NAMALWA (cell line): ENCODE measurements around the gene KMT2C.

Experiments
- DNase-seq: peaks from one replicate; pipeline ENCODE4 v3.0.0-alpha.2; 2015; ENCODE audit warnings: low spot score

KMT2C gene

DNA sequence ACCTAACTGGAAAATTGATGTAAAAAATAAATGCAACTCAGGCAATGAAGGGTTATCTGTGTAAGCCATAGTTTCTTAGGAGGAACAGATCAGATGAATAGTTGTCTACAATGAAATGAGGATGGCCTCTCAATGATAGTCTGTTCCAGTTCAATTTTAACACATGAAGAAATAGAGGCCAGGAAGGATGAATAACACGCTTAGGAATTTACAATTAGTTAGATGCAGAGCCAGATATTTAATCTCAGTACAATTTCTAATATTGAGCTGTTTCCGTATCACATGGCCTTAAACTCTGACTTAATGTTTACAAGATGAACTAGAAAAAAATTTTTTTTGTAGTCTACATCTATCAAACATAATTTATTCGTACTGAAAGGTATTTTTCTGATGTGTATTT, 233.7 kb downstream of the KMT2C start:
- DNase-seq: no peak

GRCh38 chr7:152200395-152200794, 235.4 kb downstream of the KMT2C start:
- no peak for DNase-seq

- DNase-seq: no peak
Measured at GRCh38 chr7:152196391-152196790, 239.4 kb downstream of the KMT2C start.

DNA sequence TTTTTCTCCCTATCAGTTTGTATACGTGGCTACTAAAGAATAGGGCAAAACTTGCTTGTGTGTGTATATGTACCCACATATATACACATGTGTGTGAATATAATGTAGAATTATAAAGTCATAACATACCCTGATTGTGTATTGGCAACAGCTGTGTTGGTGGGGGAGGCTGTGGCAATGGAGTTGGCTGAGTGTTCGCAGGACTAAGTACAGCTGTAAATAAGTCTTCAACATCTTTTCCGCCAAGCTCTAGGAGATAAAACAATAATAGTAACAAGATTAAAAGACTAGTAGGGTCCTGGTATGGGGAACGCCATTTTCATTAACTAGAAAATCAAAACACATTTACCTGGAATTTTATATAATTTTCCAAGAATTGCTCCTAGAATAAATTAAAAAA, 241.9 kb downstream of the KMT2C start:
- DNase-seq: no peak

DNA sequence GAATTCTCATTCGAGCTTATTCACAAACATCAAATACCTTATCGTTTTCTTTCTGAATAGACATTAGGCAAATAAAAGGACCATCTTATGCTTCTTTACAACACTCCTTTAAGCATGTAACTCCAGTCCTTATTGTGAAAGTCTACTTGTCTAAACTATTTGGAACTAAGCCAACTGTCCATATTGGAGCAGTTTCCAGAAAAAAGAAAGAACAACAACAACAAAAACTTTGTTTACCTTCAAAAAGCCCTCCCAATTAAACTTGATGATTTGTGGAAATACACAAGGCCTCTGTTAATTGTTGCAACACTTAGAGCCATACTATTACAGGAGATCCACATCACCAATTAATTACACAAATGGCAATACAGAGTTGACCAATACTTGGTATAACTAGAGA, 246.7 kb downstream of the KMT2C start:
- no peak for DNase-seq

- no peak for DNase-seq
Measured at GRCh38 chr7:152185558-152185957, 250.2 kb downstream of the KMT2C start.

- DNase-seq: no peak
Measured at GRCh38 chr7:152180587-152180986, 255.2 kb downstream of the KMT2C start.

DNA sequence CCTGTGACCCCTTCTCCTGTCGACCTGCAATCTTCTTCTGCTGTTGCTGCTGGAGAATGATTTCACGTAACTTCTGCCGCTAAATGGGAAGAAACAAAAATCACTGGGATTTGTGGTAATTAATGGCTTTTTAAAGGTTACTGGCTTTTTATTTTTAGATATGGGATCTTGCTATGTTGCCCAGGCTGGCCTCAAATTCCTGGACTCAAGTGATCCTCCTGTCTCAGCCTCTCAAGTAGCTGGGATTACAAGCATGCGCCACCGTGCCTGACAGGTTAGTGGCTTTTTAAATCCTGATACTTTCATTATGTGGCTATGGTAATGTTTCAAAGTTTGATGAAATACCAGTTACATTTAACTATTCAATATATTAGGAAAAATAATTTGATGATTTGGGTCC, 255.8 kb downstream of the KMT2C start:
- DNase-seq: no peak

GRCh38 chr7:152178405-152179058, 257.3 kb downstream of the KMT2C start:
- DNase-seq: no peak

GRCh38 chr7:152177681-152178404, 258.0 kb downstream of the KMT2C start:
- no peak for DNase-seq

DNA sequence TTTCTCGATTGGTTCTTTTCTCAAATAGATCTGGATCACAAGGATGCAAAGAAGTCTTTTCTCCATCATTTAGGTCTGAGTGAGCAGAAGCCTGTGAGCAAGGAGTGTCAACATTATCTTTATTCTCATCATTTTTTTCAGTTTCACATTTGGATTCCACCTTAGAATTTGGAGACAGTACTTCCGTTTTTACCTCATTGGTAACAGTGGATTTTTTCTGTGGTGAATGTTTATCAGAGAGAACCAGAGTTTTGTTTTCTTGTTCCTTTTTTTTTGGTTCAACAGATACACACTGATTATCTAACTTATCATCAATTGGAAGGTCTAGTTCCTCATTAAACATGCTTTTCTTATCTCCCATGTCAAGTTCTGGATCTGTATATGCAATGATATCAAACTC, 259.0 kb downstream of the KMT2C start:
- no peak for DNase-seq

- DNase-seq: peak; percentile 25
Measured at GRCh38 chr7:152173372-152174070, 262.3 kb downstream of the KMT2C start.

GRCh38 chr7:152162287-152162686, 273.5 kb downstream of the KMT2C start:
- peak; percentile 59 for DNase-seq

GRCh38 chr7:152161171-152161570, 274.6 kb downstream of the KMT2C start:
- DNase-seq: peak; percentile 23

DNA sequence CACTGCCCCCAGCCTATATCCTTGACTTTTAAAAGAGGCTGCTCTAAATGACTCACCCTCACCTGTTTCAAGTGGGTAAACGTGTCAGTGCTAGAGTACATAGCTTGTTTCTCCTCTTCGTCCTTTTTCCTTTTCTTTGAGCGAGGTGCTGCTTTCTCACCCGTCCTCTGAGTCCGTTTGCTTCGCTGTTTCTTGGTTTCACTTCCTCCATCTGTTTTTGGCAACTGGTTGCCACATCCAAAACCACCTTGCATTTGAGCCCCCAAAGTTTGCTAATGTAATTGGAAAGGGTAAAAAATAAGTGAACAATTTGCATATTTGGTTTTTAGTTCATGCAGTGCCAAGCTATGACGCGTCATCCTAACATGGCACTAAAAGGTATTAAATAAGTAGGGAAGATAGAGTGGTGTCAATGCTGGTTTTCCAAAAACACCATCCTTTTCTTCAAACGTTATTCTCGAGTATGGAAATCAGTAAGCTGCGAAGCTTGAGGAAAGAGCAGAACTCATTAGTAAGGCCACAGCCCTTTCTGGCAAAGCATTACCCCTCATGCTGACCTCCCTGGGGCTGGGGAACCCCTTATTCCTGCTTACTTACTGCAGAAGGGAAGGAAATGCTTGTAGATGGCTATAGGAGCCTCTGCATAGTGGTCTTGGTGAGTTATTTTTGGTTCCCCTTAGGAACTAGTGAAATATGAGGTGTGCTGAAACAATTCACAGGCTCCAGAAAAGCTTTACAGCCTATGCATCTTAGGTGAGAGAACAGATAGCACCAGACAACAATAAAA, 276.8 kb downstream of the KMT2C start:
- peak; percentile 98 for DNase-seq

GRCh38 chr7:152152267-152152666, 283.5 kb downstream of the KMT2C start:
- no peak for DNase-seq

DNA sequence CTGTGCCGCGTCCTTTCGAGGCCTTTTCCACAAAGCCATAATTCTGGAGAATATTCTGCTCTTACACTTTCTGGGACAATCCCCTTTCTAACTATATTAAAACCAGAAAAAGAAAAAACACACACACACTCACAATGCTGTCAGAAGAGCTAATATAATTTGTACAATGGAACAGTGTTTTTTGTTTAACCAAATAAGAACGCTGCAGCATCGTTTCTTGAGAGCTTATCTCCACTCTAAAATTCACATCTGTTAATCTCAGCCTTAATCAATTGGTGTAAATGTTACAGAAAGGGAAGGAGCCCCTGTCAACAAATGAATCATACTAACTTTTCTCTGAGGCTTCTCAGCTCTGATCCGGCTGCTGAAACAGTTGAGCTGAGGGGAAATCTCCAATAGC, 286.4 kb downstream of the KMT2C start:
- no peak for DNase-seq

DNA sequence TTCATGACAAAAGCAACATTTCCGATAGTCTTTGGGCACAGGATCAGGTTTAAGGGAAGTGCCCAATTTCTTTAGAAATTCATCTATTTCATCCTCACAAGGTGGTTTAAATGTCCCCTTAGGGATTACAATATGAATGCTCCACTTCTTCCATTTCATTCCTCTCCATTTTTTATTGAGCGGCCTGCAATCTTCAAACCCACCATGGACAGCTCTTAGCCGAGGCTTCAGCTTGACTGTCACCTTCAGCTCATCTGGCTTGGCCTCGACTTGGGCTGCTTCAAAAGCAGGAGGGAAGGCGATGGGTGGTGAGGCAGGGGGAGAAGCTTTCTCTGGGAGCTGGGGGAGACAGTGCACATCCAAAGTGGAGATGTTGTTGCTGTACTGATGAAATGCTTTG, 287.1 kb downstream of the KMT2C start:
- no peak for DNase-seq

- DNase-seq: peak; percentile 55
Measured at GRCh38 chr7:152145853-152146466, 289.8 kb downstream of the KMT2C start.

DNA sequence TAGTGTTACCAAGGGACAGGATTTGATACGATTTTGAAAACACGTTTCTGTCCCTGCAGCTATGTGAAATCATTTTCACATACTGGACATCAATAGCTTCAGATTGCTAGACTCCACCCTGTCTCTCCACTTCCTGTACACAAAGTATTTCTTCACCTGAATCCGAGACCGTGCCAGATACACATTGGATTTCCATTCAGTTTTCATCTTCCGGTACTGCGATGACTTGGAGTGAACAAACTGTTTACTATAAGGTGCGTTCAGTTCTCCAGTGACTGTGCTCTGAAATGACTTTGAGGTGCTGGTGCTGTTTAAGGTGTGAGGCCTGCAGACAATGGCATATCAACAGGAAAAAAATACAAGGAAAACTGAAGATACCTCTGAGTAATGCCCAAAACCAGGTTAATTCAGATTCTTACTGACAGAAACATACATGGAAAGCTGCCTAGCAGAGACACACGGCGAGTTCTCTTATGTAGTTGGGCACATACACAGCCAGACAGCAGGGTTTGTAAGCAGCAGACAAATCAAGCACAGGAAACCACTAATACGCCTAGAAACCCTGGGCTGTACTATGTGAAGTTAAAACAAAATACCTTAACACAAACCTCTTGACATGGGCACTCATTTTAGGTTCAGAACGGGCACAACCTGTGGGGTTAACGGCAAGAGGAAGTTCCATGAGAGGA, 291.1 kb downstream of the KMT2C start:
- DNase-seq: no peak

DNA sequence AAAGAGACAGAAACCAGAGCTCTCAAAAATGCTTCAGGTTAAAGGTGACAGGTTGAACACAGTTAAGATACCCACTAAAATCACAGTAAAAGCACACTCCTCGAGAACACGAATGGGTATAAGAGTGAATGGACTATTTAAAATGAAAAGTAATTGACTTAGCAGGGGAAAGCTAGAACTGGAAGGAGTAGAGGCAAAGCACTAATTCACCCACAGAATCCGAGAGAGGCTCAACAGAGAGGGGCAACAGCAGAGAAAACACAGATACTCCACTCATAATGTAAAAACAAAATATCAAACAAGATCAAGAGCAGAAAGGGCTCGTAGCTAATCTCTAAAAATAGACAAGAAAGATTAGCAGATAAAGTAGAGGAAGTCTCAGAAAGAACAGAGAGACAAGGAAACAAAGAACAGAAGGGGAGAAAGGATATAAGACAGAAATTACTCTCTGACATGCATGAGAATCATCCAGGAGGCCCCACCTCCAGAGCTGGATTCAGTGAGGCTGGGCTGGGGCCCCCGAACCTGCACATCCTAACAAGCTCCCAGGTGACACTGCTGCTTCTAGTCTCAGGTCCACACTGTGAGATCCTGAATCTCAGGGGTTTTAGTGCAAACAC, 292.7 kb downstream of the KMT2C start:
- DNase-seq: no peak
